Testis (tissue), 3 donors: ENCODE results near the gene HRC. TPM values are rescaled to one million over a fixed set of nuclear protein-coding genes. Genes with fewer than 3 reads are reported as not detected.
A peak's percentile ranks its signal among the peaks of the same experiment; 100 is the strongest.
"Not testable (repeated sequence)": the region's sequence is repeated elsewhere in the genome, so short reads cannot be mapped to it uniquely, and the experiment has no call there.

Experiments
- DNase-seq: peaks from one replicate; pipeline ENCODE4 v3.0.0-alpha.2; 2019
- H3K27ac ChIP-seq, 2 donors: fragments of 200-600 bp; sonication (generic); one replicate each; pipeline ENCODE4 v1.5.1; 2019
- H3K27me3 ChIP-seq: fragments of 200-600 bp; sonication (generic); one replicate; pipeline ENCODE4 v1.5.1; 2019
- H3K36me3 ChIP-seq: fragments of 200-600 bp; sonication (generic); one replicate; pipeline ENCODE4 v1.5.1; 2017; ENCODE audit warnings: low read depth; ENCODE audit errors: missing control alignments
- H3K4me1 ChIP-seq: fragments of 200-600 bp; sonication (generic); one replicate; pipeline ENCODE4 v1.5.1; 2019
- H3K4me3 ChIP-seq, 2 donors: fragments of 200-600 bp; sonication (generic); one replicate each; pipeline ENCODE4 v1.5.1; 2017 to 2019
- H3K9me3 ChIP-seq: fragments of 200-600 bp; sonication (generic); one replicate; pipeline ENCODE4 v1.5.1; 2017
- POLR2A ChIP-seq: fragments of 450-650 bp; IDR thresholded peaks from one replicate; pipeline ENCODE4 v1.6.1; 2017; ENCODE audit warnings: antibody characterized with exemption, mild to moderate bottlenecking, moderate library complexity
- WGBS, 2 donors: methylation state at CpG; one replicate each; pipeline ENCODE4 v1.1.5; 2018; 5-methylcytosine and 5-hydroxymethylcytosine counted together
- intact Hi-C: fragments of 100-400 bp; cut with DNase I; formaldehyde crosslinking; loops from one replicate; pipeline ENCODE4 v1.15.1; 2023; ENCODE audit warnings: low total_unique reads
- polyA plus RNA-seq: library from polyadenylated mRNA; stranded (reverse); fragments of 350-450 nt; fragmentation: Illumina TruSeq; extraction: RNeasy Lipid Tissue Mini Kit (QIAGEN cat#74804); gene quantifications from one replicate; pipeline ENCODE4 v1.2.3, GENCODE V29; 2014; ENCODE audit warnings: low read depth, low replicate concordance; ENCODE audit not compliant: insufficient read depth
- total RNA-seq, 2 donors: library from RNA; depleted of rRNA; stranded (reverse); fragments of >200 nt; gene quantifications; one replicate each; pipeline ENCODE4 v1.2.3, GENCODE V29; 2016
- TF ChIP-seq, protein P1 (sequence below), 3 experiments: fragments of 450-650 bp in 2 of 3; fragments of 200-600 bp in 1 of 3; sonication (generic) in 1 of 3; IDR thresholded peaks; one replicate each; pipeline ENCODE4 v1.5.1; 2016 to 2019; ENCODE audit warnings: antibody characterized with exemption in 3 of 3, mild to moderate bottlenecking in 2 of 3, moderate library complexity in 1 of 3

Gene HRC
- total and polyA plus RNA-seq, 3 donors from 2014 or later, result 1.8 to 5.4 (median 4.1) TPM

DNA sequence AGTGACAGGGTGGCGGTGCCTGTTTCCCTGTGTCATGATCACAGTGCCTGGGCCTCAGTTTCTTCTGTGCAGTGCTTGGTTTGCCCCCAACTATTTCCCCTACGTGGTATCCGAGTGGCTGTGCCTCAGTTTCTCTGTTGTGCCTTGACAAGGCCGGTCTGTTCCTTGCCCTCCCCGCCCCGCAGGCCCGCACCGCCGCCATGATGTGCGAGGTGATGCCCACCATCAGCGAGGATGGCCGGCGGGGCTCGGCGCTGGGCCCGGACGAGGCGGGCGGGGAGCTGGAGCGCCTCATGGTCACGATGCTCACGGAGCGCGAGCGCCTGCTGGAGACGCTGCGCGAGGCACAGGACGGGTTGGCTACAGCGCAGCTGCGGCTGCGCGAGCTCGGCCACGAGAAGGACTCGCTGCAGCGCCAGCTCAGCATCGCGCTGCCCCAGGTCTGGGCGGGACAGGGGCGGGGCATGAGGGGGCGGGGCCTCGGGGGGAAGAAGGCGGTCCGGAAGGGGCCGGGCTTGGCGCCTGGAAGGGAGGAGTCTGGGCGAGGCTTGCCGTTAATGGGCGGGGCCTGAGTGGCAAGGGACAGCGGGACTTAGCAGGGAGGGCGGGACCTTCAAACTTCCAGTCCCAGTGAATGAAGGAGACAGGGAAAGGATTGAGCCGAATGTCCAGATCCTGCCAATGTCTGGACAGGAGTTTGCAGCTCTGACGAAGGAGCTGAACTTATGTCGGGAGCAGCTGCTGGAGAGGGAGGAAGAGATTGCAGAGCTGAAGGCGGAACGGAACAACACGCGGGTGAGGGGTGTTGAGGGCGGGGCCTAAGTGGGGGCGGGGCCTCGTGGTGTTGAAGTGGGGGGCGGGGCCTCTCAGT is 27.3 kb downstream of the HRC start:
- TF ChIP-seq, protein P1, sequence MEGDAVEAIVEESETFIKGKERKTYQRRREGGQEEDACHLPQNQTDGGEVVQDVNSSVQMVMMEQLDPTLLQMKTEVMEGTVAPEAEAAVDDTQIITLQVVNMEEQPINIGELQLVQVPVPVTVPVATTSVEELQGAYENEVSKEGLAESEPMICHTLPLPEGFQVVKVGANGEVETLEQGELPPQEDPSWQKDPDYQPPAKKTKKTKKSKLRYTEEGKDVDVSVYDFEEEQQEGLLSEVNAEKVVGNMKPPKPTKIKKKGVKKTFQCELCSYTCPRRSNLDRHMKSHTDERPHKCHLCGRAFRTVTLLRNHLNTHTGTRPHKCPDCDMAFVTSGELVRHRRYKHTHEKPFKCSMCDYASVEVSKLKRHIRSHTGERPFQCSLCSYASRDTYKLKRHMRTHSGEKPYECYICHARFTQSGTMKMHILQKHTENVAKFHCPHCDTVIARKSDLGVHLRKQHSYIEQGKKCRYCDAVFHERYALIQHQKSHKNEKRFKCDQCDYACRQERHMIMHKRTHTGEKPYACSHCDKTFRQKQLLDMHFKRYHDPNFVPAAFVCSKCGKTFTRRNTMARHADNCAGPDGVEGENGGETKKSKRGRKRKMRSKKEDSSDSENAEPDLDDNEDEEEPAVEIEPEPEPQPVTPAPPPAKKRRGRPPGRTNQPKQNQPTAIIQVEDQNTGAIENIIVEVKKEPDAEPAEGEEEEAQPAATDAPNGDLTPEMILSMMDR (IDR thresholded peaks at IDR 0.05), result peak in 1 of 3 experiments; percentile 3
- TF ChIP-seq POLR2A, result no peak
- peaks cover 7% of the 10 kb centered on the region for H3K4me1 ChIP-seq
- DNase-seq, result peak; percentile 96
- peak overlapping the region; percentile 0 to 25 for H3K4me3 ChIP-seq
- intact Hi-C loops, result no loop called here
- WGBS, 2 donors, result 4 to 9% methylated on average over 15 to 57 of the region's 63 CpGs
- no peaks in the 10 kb centered on the region for H3K9me3 ChIP-seq
- H3K36me3 ChIP-seq, result no peaks in the 10 kb centered on the region
- no peaks in the 10 kb centered on the region for H3K27me3 ChIP-seq
- H3K27ac ChIP-seq, result peak overlapping the region in 1 of 2 donors; percentile 36

DNA sequence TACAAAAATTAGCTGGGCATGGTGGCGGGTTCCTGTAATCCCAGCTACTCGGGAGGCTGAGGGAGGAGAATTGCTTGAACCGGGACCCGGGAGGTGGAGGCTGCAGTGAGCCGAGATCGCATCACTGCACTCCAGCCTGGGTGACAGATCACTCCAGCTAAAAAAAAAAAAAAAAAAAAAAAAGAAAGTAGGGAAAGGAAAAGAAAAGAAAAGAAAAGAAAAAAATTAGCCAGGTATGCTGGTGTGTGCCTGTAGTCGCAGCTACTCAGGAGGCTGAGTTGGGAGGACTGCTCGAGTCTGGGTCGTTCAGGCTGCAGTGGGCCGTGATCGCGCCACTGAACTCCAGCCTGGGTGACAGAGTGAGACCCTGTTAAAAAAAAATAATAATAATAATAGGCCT is 28.0 kb downstream of the HRC start:
- peak overlapping the region in 1 of 2 donors; percentile 25 for H3K4me3 ChIP-seq
- H3K27me3 ChIP-seq, H3K9me3 ChIP-seq, intact Hi-C loops, H3K36me3 ChIP-seq, H3K4me1 ChIP-seq, DNase-seq: not testable (repeated sequence)
- WGBS, 2 donors, result 65 to 80% methylated on average over 12 of the region's 12 CpGs
- H3K27ac ChIP-seq, result peak overlapping the region in 1 of 2 donors; percentile 36

DNA sequence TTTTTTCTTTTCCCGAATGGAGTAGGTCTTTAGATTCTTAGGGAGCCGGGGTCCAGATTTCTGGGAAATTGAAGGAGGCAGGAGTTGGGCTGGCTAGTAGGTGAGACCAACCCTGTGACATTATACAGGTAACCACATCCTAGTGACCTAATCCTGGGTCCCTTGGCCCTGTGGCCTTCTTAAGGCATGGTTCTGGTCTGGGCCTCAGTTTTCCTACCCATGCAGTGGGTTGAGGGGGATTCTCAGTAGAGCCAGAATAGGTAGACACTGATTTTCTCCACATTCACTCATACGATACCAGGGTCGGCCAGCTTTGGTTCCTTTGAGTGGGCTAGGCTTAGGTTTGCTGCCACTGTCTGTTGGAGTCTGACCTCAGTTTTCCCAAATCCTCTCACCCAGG is 28.6 kb downstream of the HRC start:
- no peak overlapping the region for H3K4me3 ChIP-seq
- no peak for DNase-seq
- no peaks in the 10 kb centered on the region for H3K36me3 ChIP-seq
- H3K27me3 ChIP-seq, result no peaks in the 10 kb centered on the region
- no peak overlapping the region for H3K27ac ChIP-seq
- 64 to 86% methylated on average over 4 of the region's 4 CpGs for WGBS, 2 donors
- H3K9me3 ChIP-seq, result no peaks in the 10 kb centered on the region
- intact Hi-C loops, result no loop called here
- no peak for TF ChIP-seq POLR2A
- TF ChIP-seq, protein P1 (IDR thresholded peaks at IDR 0.05), result no peak
- peaks cover 7% of the 10 kb centered on the region for H3K4me1 ChIP-seq

DNA sequence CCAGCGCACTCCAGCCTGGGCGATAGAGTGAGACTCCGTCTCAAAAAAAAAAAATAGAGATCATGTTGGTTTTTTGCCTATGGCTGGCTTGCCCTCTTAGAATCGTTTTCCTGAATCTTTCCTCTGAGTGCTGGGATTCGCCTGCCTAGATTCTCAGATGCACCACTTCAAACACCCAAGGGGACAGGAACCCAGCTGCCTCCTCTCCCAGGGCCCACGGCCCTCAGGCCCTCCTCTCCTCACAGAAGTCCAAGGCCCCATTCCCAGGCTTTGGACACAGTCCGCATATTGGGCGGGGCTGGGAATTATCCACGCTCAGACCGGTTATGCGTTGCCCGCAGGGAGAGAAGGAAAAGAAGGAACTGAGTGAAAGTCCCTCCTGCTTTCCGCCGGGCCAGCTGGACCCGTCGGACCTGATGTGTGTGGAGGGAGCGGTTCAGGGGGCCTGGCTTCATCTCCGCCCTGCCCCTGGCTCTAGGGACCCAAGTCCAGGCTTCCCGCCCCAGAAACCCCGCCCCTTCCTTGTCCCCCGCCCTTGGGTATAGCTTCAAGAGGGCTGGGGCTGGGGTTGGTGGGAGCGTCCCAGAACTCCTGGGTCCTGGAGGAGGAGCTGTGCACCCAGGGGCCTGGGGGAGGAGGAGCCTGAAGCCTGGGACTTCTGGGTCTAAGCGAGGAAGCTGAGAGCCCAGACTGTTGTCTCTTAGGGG is 30.0 kb downstream of the HRC start:
- 25 to 35% methylated on average over 21 to 23 of the region's 23 CpGs for WGBS, 2 donors
- Histone ChIP-seq H3K4me3 (peak overlapping the region in 1 of 2 donors; percentile 8), H3K4me1 (peaks cover 10% of the 10 kb centered on the region), H3K36me3 (no peaks in the 10 kb centered on the region), H3K9me3 (no peaks in the 10 kb centered on the region), H3K27me3 (no peaks in the 10 kb centered on the region), H3K27ac (no peak overlapping the region)
- no peak for TF ChIP-seq POLR2A
- TF ChIP-seq, protein P1 (IDR thresholded peaks at IDR 0.05), result no peak
- no peak for DNase-seq
- intact Hi-C loops, result no loop called here

DNA sequence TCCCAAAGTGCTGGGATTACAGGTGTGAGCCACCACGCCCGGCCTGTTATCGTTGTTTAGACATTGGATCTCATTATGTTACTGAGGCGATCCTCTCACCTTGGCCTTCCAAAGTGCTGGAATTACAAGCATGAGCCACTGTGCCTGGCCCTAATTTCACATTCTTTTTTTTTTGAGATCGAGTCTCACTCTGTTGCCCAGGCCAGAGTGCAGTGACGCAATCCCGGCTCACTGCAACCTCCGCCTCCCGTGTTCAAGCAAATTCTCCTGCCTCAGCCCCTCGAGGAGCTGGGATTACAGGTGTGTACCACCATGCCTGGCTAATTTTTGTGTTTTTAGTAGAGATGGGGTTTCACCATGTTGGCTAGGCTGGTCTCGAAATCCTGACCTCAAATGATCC is 31.9 kb downstream of the HRC start:
- DNase-seq, H3K9me3 ChIP-seq, H3K27me3 ChIP-seq, H3K27ac ChIP-seq, intact Hi-C loops, H3K4me3 ChIP-seq, H3K36me3 ChIP-seq: not testable (repeated sequence)
- WGBS, 2 donors, result 90 to 93% methylated on average over 11 of the region's 11 CpGs
- H3K4me1 ChIP-seq, result peaks cover 18% of the 10 kb centered on the region

DNA sequence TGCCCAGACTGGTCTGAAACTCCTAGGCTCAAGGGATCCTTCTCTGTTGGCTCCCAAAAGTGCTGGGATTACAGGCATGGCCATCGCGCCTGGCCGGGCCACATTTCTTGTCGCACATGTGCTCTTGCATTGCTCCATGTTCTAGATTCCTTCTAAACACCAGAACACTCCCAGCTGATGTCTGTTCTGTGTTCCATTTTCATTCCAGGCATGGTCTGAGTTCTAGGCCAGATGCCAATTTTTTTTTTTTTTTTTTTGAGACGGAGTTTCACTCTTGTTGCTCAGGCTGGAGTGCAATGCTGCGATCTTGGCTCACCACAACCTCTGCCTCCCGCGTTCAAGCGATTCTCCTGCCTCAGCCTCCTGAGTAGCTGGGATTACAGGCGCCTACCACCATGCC is 33.4 kb downstream of the HRC start:
- peaks cover 22% of the 10 kb centered on the region for H3K4me1 ChIP-seq
- intact Hi-C loops, result not testable (repeated sequence)

More for the DNA sequence above, 33.4 kb downstream of the HRC start:
- H3K9me3 ChIP-seq, H3K36me3 ChIP-seq, DNase-seq, H3K27ac ChIP-seq, H3K4me3 ChIP-seq, H3K27me3 ChIP-seq: not testable (repeated sequence)
- 81 to 82% methylated on average over 10 of the region's 10 CpGs for WGBS, 2 donors
